ENCODE data around the gene DNAJC7. TPM values are rescaled to one million over a fixed set of nuclear protein-coding genes. Genes with fewer than 3 reads are reported as not detected.
A peak's percentile ranks its signal among the peaks of the same experiment; 100 is the strongest.

Gene DNAJC7
- 100 to 1,000 TPM in 3 of 12 donors, 10 to 100 TPM in 8, not detected in 1; 57.5 to 126 (median 94.3) TPM for polyA plus RNA-seq (ENCODE audit: insufficient read length in 12 of 12)
- long read RNA-seq, donor 1, transcript DNAJC7-203 (14 exons, 2,022 nt) = minor isoform, 12 of 74 reads
- long read RNA-seq, donor 1, transcript DNAJC7-217 (1 exons, 1,762 nt) = major isoform, 37 of 74 reads
- long read RNA-seq, donor 1, partial matches to known transcripts = 23 of 74 reads
- long read RNA-seq, donor 1, other reads (novel, unspliced or antisense) = 0 of 74 reads
- long read RNA-seq, donor 2, transcript DNAJC7-217 (1 exons, 1,762 nt) = minor isoform, 9 of 143 reads
- long read RNA-seq, donor 2, transcript DNAJC7-203 (14 exons, 2,022 nt) = major isoform, 14 of 143 reads
- long read RNA-seq, donor 2, partial matches to known transcripts = 118 of 143 reads
- long read RNA-seq, donor 2, other reads (novel, unspliced or antisense) = 0 of 143 reads
- long read RNA-seq, donor 3, transcript DNAJC7-217 (1 exons, 1,762 nt) = major isoform, 11 of 14 reads
- long read RNA-seq, donor 3, partial matches to known transcripts = 0 of 14 reads
- long read RNA-seq, donor 3, other reads (novel, unspliced or antisense) = 0 of 14 reads
- long read RNA-seq, donor 4, partial matches to known transcripts = 0 of 4 reads
- long read RNA-seq, donor 4, other reads (novel, unspliced or antisense) = 0 of 4 reads
- long read RNA-seq, donor 5, transcript DNAJC7-217 (1 exons, 1,762 nt) = major isoform, 25 of 53 reads
- long read RNA-seq, donor 5, transcript DNAJC7-203 (14 exons, 2,022 nt) = minor isoform, 10 of 53 reads
- long read RNA-seq, donor 5, partial matches to known transcripts = 16 of 53 reads
- long read RNA-seq, donor 5, other reads (novel, unspliced or antisense) = 0 of 53 reads
- long read RNA-seq, donor 6, transcript DNAJC7-217 (1 exons, 1,762 nt) = major isoform, 8 of 11 reads
- long read RNA-seq, donor 6, partial matches to known transcripts = 0 of 11 reads
- long read RNA-seq, donor 6, other reads (novel, unspliced or antisense) = 0 of 11 reads
- long read RNA-seq, donor 7, transcript DNAJC7-217 (1 exons, 1,762 nt) = major isoform, 12 of 21 reads
- long read RNA-seq, donor 7, partial matches to known transcripts = 5 of 21 reads
- long read RNA-seq, donor 7, other reads (novel, unspliced or antisense) = 0 of 21 reads
- long read RNA-seq, donor 8, transcript DNAJC7-203 (14 exons, 2,022 nt) = minor isoform, 13 of 68 reads
- long read RNA-seq, donor 8, transcript DNAJC7-217 (1 exons, 1,762 nt) = major isoform, 20 of 68 reads
- long read RNA-seq, donor 8, partial matches to known transcripts = 5 of 68 reads
- long read RNA-seq, donor 8, other reads (novel, unspliced or antisense) = 29 of 68 reads
- long read RNA-seq, donor 9, transcript DNAJC7-203 (14 exons, 2,022 nt) = major isoform, 5 of 8 reads
- long read RNA-seq, donor 9, partial matches to known transcripts = 0 of 8 reads
- long read RNA-seq, donor 9, other reads (novel, unspliced or antisense) = 0 of 8 reads
- long read RNA-seq, donor 10, transcript DNAJC7-203 (14 exons, 2,022 nt) = major isoform, 8 of 24 reads
- long read RNA-seq, donor 10, transcript DNAJC7-217 (1 exons, 1,762 nt) = minor isoform, 7 of 24 reads
- long read RNA-seq, donor 10, partial matches to known transcripts = 9 of 24 reads
- long read RNA-seq, donor 10, other reads (novel, unspliced or antisense) = 0 of 24 reads
- long read RNA-seq, donor 11, transcript DNAJC7-203 (14 exons, 2,022 nt) = major isoform, 8 of 21 reads
- long read RNA-seq, donor 11, partial matches to known transcripts = 8 of 21 reads
- long read RNA-seq, donor 11, other reads (novel, unspliced or antisense) = 0 of 21 reads

- peak; percentile 95 for DNase-seq
Observed at GRCh38 chr17:42016941-42017865, at the start of gene DNAJC7. DNAJC7 (minus strand) TSS chr17:42017439; CDS start chr17:42017416, 23 bp downstream.

GRCh38 chr17:42065201-42065600, 48.0 kb upstream of the DNAJC7 start:
- no peak for DNase-seq

- DNase-seq = no peak
Observed at GRCh38 chr17:42062681-42063080, 45.4 kb upstream of the DNAJC7 start.

GRCh38 chr17:42061646-42062487, 44.6 kb upstream of the DNAJC7 start:
- no peak for DNase-seq

GRCh38 chr17:42060231-42060630, 43.0 kb upstream of the DNAJC7 start:
- no peak for DNase-seq

GRCh38 chr17:42059815-42060214, 42.6 kb upstream of the DNAJC7 start:
- DNase-seq = no peak

- DNase-seq = no peak
Observed at GRCh38 chr17:42058063-42058462, 40.8 kb upstream of the DNAJC7 start.

- no peak for DNase-seq
Observed at GRCh38 chr17:42056635-42057034, 39.4 kb upstream of the DNAJC7 start.

GRCh38 chr17:42055496-42055895, 38.3 kb upstream of the DNAJC7 start:
- no peak for DNase-seq

- DNase-seq = no peak
Observed at GRCh38 chr17:42055027-42055426, 37.8 kb upstream of the DNAJC7 start.

GRCh38 chr17:42053731-42054500, 36.7 kb upstream of the DNAJC7 start:
- no peak for DNase-seq

GRCh38 chr17:42052346-42052877, 35.2 kb upstream of the DNAJC7 start:
- no peak for DNase-seq

- DNase-seq = no peak
Observed at GRCh38 chr17:42051645-42052044, 34.4 kb upstream of the DNAJC7 start.

GRCh38 chr17:42051013-42051400, 33.8 kb upstream of the DNAJC7 start:
- no peak for DNase-seq

GRCh38 chr17:42050393-42051012, 33.3 kb upstream of the DNAJC7 start, which contains the start of gene C17orf113:
C17orf113 (minus strand) TSS chr17:42050601; CDS start chr17:42043376, 7,225 bp downstream.
- peak; percentile 41 for DNase-seq

- no peak for DNase-seq
Observed at GRCh38 chr17:42049834-42050392, 32.7 kb upstream of the DNAJC7 start.

- DNase-seq = no peak
Observed at GRCh38 chr17:42047343-42047742, 30.1 kb upstream of the DNAJC7 start.
